22Rv1 (cell line): Measurements from ENCODE around the gene RAF1.

ENCODE experiments used
- H3K27ac ChIP-seq: fragments of 450-650 bp; 2 replicates; pipeline ENCODE4 v1.5.1; 2017
- ZFX ChIP-seq: fragments of 450-650 bp; IDR thresholded peaks from 2 replicates; pipeline ENCODE4 v1.6.1; 2017; ENCODE audit warnings: antibody characterized with exemption, borderline replicate concordance
- TF ChIP-seq, protein P1 (sequence below): fragments of 450-650 bp; IDR thresholded peaks from 2 replicates; pipeline ENCODE4 v1.5.1; 2017; ENCODE audit warnings: mild to moderate bottlenecking

RAF1 gene

DNA sequence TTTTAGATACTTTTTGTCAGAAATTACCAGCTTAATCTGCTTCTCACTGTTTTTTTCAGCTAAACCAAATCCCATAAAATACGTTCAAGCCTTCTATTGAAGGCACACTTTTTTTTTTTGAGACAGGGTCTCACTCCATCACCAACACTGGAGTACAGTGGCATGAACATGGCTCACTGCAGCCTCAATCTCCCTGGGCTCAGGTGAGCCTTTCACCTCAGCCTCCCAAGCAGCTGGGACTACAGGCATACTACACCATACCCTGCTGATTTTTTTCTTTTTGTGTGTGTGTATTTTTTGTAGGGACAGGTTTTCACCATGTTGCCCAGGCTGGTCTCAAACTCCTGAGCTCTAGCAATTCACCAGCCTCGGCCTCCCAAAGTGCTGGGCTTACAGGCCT lies 3.7 kb downstream of the RAF1 start:
- no peak for TF ChIP-seq ZFX
- TF ChIP-seq, protein P1, sequence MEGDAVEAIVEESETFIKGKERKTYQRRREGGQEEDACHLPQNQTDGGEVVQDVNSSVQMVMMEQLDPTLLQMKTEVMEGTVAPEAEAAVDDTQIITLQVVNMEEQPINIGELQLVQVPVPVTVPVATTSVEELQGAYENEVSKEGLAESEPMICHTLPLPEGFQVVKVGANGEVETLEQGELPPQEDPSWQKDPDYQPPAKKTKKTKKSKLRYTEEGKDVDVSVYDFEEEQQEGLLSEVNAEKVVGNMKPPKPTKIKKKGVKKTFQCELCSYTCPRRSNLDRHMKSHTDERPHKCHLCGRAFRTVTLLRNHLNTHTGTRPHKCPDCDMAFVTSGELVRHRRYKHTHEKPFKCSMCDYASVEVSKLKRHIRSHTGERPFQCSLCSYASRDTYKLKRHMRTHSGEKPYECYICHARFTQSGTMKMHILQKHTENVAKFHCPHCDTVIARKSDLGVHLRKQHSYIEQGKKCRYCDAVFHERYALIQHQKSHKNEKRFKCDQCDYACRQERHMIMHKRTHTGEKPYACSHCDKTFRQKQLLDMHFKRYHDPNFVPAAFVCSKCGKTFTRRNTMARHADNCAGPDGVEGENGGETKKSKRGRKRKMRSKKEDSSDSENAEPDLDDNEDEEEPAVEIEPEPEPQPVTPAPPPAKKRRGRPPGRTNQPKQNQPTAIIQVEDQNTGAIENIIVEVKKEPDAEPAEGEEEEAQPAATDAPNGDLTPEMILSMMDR = no peak
- H3K27ac ChIP-seq = peak overlapping the region; percentile 0; the same call in 1 of the 2 replicates

DNA sequence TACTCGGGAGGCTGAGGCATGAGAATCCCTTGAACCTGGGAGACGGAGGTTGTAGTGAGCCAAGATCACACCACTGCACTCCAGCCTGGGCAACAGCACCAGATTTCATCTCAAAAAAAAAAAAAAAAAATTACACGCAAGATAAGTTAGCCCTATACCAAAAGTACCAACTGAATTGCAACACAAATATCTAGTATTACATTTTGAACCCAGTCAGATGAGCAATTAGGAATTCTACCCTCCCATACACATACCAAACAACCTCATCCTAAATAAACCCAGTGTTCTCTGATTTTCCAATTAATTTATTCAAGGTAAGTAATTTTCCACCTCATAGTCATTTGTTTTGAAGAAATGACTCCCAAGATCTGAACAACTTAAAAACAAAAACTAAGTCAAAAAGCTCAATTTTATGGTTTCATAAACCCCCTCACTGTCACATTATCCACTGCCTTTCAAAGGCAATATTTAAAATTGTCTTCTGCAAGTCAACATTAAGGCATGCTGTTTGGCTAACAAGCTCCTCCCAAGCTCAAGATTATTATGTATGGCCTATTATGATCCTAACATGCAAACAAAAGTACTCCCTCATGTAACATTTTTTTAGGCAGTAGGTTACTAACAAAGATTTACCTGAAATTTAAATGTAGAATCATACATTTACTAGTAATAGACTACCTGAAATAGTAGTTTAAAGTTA lies 4.5 kb downstream of the RAF1 start:
- peak overlapping the region; percentile 0; the same call in 1 of the 2 replicates for H3K27ac ChIP-seq
- no peak for TF ChIP-seq ZFX
- TF ChIP-seq, protein P1 = no peak

DNA sequence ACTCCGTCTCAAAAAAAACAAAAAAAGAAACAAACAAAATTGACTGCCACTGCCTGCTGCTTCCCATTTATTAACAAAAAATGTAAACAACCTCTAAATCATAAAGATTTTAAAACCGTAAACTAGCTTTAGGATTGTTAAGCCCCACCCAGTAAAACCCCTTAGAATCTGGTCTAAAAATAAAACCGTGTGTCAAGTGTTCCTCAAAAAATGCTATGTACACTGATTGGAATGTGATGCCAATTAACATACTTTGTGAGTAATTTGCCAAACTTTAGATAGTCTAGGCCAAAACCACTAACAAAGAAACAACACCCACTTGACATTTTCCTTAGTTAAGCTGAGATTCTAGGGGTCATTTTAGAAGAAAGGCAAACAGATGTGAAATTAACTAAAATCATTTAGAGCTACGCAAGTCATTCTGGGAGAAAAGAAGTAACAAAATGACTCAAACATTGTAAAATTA lies 5.3 kb downstream of the RAF1 start:
- no peak for TF ChIP-seq ZFX
- TF ChIP-seq, protein P1 = no peak
- no peak overlapping the region for H3K27ac ChIP-seq

DNA sequence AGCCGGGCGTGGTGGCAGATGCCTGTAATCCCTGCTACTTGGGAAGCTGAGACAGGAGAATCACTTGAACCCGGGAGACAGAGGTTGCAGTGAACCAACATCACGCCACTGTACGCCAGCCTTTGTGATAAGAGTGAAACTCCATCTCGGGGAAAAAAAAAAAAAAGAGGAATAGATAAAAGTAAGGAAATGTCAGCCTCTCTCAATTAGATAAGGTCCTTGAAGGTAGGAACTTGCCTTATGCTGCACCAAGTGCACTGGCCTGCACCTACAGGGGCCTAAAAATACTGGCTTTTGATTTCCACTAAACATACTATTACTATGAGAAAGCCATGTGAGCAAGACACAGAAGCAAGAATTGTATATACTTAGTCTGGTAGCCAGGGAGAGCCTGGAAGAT lies 7.1 kb downstream of the RAF1 start:
- no peak overlapping the region for H3K27ac ChIP-seq
- TF ChIP-seq, protein P1 = no peak
- no peak for TF ChIP-seq ZFX

DNA sequence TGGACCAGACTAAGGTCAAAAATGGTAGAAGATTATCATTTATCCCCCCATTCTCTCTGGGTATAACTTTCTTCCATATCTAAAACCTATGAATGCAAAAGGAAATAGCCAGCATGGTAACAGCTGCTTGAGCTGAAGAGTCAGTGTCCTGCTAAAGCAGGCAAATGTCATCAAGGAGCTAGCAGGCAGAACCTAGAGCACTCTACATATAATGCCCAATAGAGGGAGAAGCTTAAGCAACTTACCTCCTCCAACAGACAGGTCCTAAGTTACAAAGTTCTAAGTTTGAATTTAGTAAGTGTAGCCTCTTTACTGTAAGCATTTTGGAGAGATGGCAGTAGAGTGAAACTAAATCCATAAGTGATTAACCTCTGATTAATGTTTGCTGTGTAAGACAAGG lies 7.7 kb downstream of the RAF1 start:
- no peak overlapping the region for H3K27ac ChIP-seq
- no peak for TF ChIP-seq ZFX
- TF ChIP-seq, protein P1 = no peak

DNA sequence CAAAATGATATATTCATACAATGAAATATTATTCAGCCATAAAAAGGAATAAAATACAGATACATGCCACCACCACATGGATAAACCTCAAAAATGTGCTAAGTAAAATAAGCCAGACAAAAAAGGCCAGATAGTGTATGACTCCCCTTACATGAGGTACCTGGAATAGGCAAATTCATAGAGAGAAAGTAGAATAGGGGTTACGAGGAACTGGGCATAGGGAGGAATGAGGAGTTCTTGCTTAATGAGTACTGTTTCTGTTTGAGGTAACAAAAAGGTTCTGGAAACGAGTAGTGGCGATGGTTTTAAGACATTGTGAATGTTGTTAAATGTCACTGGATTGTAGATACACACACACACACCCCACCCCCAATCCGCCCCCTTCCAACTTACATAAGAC lies 8.2 kb downstream of the RAF1 start:
- TF ChIP-seq, protein P1 = no peak
- no peak for TF ChIP-seq ZFX
- H3K27ac ChIP-seq = no peak overlapping the region

DNA sequence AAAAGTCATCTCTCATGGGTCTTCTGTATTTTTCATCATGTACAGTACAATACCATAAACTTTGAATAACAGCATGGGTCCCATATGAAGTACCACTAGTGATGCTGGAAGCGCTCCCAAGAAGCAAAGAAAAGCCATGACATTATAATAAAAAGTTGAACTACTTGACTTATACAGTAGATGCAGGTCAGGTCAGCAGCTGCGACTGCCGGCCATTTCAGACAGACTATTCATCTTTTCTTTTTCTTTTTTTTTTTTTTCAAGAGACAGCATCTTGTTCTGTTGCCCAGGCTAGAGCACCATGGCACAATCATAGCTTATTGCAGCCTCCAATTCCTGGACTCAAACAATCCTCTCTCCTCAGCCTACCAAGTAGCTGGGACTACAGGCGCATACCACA lies 10.2 kb downstream of the RAF1 start:
- no peak overlapping the region for H3K27ac ChIP-seq
- TF ChIP-seq, protein P1 = no peak
- TF ChIP-seq ZFX = no peak
